ENCODE data around the gene NPPB. TPM values are rescaled to one million over a fixed set of nuclear protein-coding genes. Genes with fewer than 3 reads are reported as not detected.

Gene NPPB
- total RNA-seq, 1 experiment from 2014 or later = not detected

GRCh38 chr1:11841245-11842153, 17.2 kb downstream of the NPPB start (continued):
- TF ChIP-seq, protein P1, sequence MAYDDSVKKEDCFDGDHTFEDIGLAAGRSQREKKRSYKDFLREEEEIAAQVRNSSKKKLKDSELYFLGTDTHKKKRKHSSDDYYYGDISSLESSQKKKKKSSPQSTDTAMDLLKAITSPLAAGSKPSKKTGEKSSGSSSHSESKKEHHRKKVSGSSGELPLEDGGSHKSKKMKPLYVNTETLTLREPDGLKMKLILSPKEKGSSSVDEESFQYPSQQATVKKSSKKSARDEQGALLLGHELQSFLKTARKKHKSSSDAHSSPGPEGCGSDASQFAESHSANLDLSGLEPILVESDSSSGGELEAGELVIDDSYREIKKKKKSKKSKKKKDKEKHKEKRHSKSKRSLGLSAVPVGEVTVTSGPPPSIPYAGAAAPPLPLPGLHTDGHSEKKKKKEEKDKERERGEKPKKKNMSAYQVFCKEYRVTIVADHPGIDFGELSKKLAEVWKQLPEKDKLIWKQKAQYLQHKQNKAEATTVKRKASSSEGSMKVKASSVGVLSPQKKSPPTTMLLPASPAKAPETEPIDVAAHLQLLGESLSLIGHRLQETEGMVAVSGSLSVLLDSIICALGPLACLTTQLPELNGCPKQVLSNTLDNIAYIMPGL (CRISPR knock-in tag; IDR thresholded peaks at IDR 0.05) = no peak
- TF ChIP-seq HMGA2 (CRISPR knock-in tag; IDR thresholded peaks at IDR 0.05) (no peak), GABPB1 (CRISPR knock-in tag; IDR thresholded peaks at IDR 0.05) (no peak), KAT7 (CRISPR knock-in tag; IDR thresholded peaks at IDR 0.05; ENCODE audit: borderline replicate concordance) (no peak), STAT6 (CRISPR knock-in tag; conservative IDR thresholded peaks at IDR 0.05; ENCODE audit: low read depth) (no peak), ZNF263 (CRISPR knock-in tag; IDR thresholded peaks at IDR 0.05; ENCODE audit: low read depth) (no peak), CBFB (CRISPR knock-in tag; IDR thresholded peaks at IDR 0.05; ENCODE audit: low read depth) (no peak)
- TF ChIP-seq, protein P2, sequence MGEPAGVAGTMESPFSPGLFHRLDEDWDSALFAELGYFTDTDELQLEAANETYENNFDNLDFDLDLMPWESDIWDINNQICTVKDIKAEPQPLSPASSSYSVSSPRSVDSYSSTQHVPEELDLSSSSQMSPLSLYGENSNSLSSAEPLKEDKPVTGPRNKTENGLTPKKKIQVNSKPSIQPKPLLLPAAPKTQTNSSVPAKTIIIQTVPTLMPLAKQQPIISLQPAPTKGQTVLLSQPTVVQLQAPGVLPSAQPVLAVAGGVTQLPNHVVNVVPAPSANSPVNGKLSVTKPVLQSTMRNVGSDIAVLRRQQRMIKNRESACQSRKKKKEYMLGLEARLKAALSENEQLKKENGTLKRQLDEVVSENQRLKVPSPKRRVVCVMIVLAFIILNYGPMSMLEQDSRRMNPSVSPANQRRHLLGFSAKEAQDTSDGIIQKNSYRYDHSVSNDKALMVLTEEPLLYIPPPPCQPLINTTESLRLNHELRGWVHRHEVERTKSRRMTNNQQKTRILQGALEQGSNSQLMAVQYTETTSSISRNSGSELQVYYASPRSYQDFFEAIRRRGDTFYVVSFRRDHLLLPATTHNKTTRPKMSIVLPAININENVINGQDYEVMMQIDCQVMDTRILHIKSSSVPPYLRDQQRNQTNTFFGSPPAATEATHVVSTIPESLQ (CRISPR knock-in tag; IDR thresholded peaks at IDR 0.05) = no peak
- TF ChIP-seq, protein P3, sequence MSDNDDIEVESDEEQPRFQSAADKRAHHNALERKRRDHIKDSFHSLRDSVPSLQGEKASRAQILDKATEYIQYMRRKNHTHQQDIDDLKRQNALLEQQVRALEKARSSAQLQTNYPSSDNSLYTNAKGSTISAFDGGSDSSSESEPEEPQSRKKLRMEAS (CRISPR knock-in tag; IDR thresholded peaks at IDR 0.05) = no peak
- TF ChIP-seq, protein P4, sequence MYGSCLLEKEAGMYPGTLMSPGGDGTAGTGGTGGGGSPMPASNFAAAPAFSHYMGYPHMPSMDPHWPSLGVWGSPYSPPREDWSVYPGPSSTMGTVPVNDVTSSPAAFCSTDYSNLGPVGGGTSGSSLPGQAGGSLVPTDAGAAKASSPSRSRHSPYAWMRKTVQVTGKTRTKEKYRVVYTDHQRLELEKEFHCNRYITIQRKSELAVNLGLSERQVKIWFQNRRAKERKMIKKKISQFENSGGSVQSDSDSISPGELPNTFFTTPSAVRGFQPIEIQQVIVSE (CRISPR knock-in tag; IDR thresholded peaks at IDR 0.05; ENCODE audit: borderline replicate concordance) = no peak

GRCh38 chr1:11839727-11840705, 18.7 kb downstream of the NPPB start:
- Mint-ChIP-seq H3K27me3 (ENCODE audit: low read depth) (no peaks in the 10 kb centered on the region), H3K27ac (no peak overlapping the region), H3K4me1 (no peaks in the 10 kb centered on the region), H3K36me3 (peaks cover 66% of the 10 kb centered on the region), H3K4me3 (no peak overlapping the region), H3K9me3 (no peaks in the 10 kb centered on the region)
- DNase-seq (ENCODE audit: low spot score) = no peak
- ATAC-seq = no peak
- ChIA-PET CTCF (interaction anchor here (1.6 to 2.8 kb wide), 2 partner anchors 19 to 192 kb away, joined by 7 to 11 read pairs; partner anchors contain the start of gene NPPB), POLR2A (no interaction called here)
- TF ChIP-seq FOXP1 (CRISPR knock-in tag; IDR thresholded peaks at IDR 0.05; ENCODE audit: borderline replicate concordance) (no peak), JAZF1 (CRISPR knock-in tag; IDR thresholded peaks at IDR 0.05) (no peak), GTF2I (CRISPR knock-in tag; conservative IDR thresholded peaks at IDR 0.05) (no peak), CBFB (CRISPR knock-in tag; IDR thresholded peaks at IDR 0.05; ENCODE audit: low read depth) (no peak), ATF1 (CRISPR knock-in tag; IDR thresholded peaks at IDR 0.05) (no peak), TCF7 (CRISPR knock-in tag; IDR thresholded peaks at IDR 0.05; ENCODE audit: low read depth) (no peak), FOXK1 (CRISPR knock-in tag; IDR thresholded peaks at IDR 0.05) (no peak), AFF4 (CRISPR knock-in tag; IDR thresholded peaks at IDR 0.05; ENCODE audit: borderline replicate concordance) (no peak)
- TF ChIP-seq, protein P1 (CRISPR knock-in tag; IDR thresholded peaks at IDR 0.05) = no peak
- TF ChIP-seq, protein P5, sequence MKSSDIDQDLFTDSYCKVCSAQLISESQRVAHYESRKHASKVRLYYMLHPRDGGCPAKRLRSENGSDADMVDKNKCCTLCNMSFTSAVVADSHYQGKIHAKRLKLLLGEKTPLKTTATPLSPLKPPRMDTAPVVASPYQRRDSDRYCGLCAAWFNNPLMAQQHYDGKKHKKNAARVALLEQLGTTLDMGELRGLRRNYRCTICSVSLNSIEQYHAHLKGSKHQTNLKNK (CRISPR knock-in tag; IDR thresholded peaks at IDR 0.05) = no peak

All from WTC11 (cell line).